OCI-LY1 (cell line): ENCODE measurements around the gene GATAD2A.
A peak's percentile ranks its signal among the peaks of the same experiment; 100 is the strongest.

Source experiments
- H2AFZ ChIP-seq: fragments of 200-600 bp; sonication (generic), shearing (Covaris generic); 2 replicates; pipeline ENCODE4 v1.6.0; 2014; ENCODE audit warnings: antibody characterized with exemption, mild to moderate bottlenecking, low read length
- H3F3A ChIP-seq: fragments of 200-600 bp; sonication (generic), shearing (Covaris generic); 2 replicates; pipeline ENCODE4 v1.6.0; 2014; ENCODE audit warnings: mild to moderate bottlenecking, antibody characterized with exemption, low read length, moderate library complexity; ENCODE audit not compliant: insufficient read depth
- H3K27ac ChIP-seq: fragments of 200-600 bp; sonication (generic); 2 replicates; pipeline ENCODE4 v1.5.1; 2014; ENCODE audit warnings: low read length, mixed run types, mild to moderate bottlenecking, low read depth; ENCODE audit not compliant: poor library complexity, severe bottlenecking
- H3K27me3 ChIP-seq: fragments of 200-600 bp; sonication (generic); 2 replicates; pipeline ENCODE4 v1.6.0; 2014; ENCODE audit warnings: antibody characterized with exemption, mild to moderate bottlenecking, low read length, moderate library complexity; ENCODE audit not compliant: insufficient read depth
- H3K36me3 ChIP-seq: fragments of 200-600 bp; sonication (generic); 2 replicates; pipeline ENCODE4 v1.6.1; 2014; ENCODE audit warnings: mild to moderate bottlenecking, antibody characterized with exemption, low read length, moderate library complexity, mixed read lengths; ENCODE audit not compliant: insufficient read depth
- H3K4me1 ChIP-seq: fragments of 200-600 bp; sonication (generic); 2 replicates; pipeline ENCODE4 v1.5.1; 2014; ENCODE audit warnings: mild to moderate bottlenecking, low read length, moderate library complexity; ENCODE audit not compliant: insufficient read depth, severe bottlenecking
- H3K4me2 ChIP-seq: fragments of 200-600 bp; sonication (generic), shearing (Covaris generic); 2 replicates; pipeline ENCODE4 v1.6.1; 2014; ENCODE audit warnings: low read length
- H3K4me3 ChIP-seq: fragments of 200-600 bp; sonication (generic); 2 replicates; pipeline ENCODE4 v1.5.1; 2014; ENCODE audit warnings: low read length, low read depth, mild to moderate bottlenecking, mixed read lengths; ENCODE audit not compliant: poor library complexity, severe bottlenecking
- H3K79me2 ChIP-seq: fragments of 200-600 bp; shearing (Covaris generic); 2 replicates; pipeline ENCODE4 v1.6.1; 2016; ENCODE audit warnings: mixed run types, low read length, mixed read lengths; ENCODE audit not compliant: insufficient read depth
- H3K9ac ChIP-seq: fragments of 200-600 bp; sonication (generic), shearing (Covaris generic); 2 replicates; pipeline ENCODE4 v1.6.1; 2014; ENCODE audit warnings: mild to moderate bottlenecking, low read length, mixed read lengths
- H3K9me2 ChIP-seq: fragments of 200-600 bp; sonication (generic), shearing (Covaris generic); 2 replicates; pipeline ENCODE4 v1.6.1; 2014; ENCODE audit warnings: low read depth, mild to moderate bottlenecking, low read length, mixed read lengths
- H3K9me3 ChIP-seq: fragments of 200-600 bp; shearing (Covaris generic); 2 replicates; pipeline ENCODE4 v1.6.1; 2014; ENCODE audit warnings: low read length, mixed read lengths
- H4K20me1 ChIP-seq: fragments of 200-600 bp; sonication (generic), shearing (Covaris generic); 2 replicates; pipeline ENCODE4 v1.6.0; 2016; ENCODE audit warnings: mild to moderate bottlenecking, low read length; ENCODE audit not compliant: insufficient read depth
- CTCF ChIP-seq: fragments of 200-600 bp; sonication (generic), shearing (Covaris generic); IDR thresholded peaks from 2 replicates; pipeline ENCODE4 v1.5.1; 2017; ENCODE audit warnings: mild to moderate bottlenecking, antibody characterized with exemption, low read length, moderate library complexity, mixed read lengths
- EZH2 ChIP-seq: fragments of 200-600 bp; sonication (generic), shearing (Covaris generic); IDR thresholded peaks from 2 replicates; pipeline ENCODE4 v1.8.0; 2017; ENCODE audit warnings: borderline replicate concordance, mixed run types, mild to moderate bottlenecking, antibody characterized with exemption, low read length, moderate library complexity, mixed read lengths

The GATAD2A gene

GRCh38 chr19:19403373-19403901, 2.0 kb upstream of the GATAD2A start:
- H3K79me2 ChIP-seq, result peaks cover 41% of the 10 kb centered on the region
- TF ChIP-seq EZH2 (no peak), CTCF (no peak)
- no peaks in the 10 kb centered on the region for H4K20me1 ChIP-seq
- H3K9ac ChIP-seq, result no peak overlapping the region
- no peak overlapping the region for H3K4me2 ChIP-seq
- peak overlapping the region; percentile 33 for H3K27ac ChIP-seq
- no peaks in the 10 kb centered on the region for H3K27me3 ChIP-seq
- peaks cover 44% of the 10 kb centered on the region for H3K4me1 ChIP-seq
- no peaks in the 10 kb centered on the region for H3K9me2 ChIP-seq
- no peaks in the 10 kb centered on the region for H3F3A ChIP-seq
- H3K4me3 ChIP-seq, result no peak overlapping the region
- H2AFZ ChIP-seq, result no peak overlapping the region
- no peaks in the 10 kb centered on the region for H3K9me3 ChIP-seq
- H3K36me3 ChIP-seq, result no peaks in the 10 kb centered on the region

GRCh38 chr19:19405971-19406877, 749 bp downstream of the GATAD2A start:
- peaks cover under 1% of the 10 kb centered on the region; the same call in 1 of the 2 replicates for H3K36me3 ChIP-seq
- H3K4me2 ChIP-seq, result peak overlapping the region; percentile 75
- H3K9me2 ChIP-seq, result no peaks in the 10 kb centered on the region
- no peaks in the 10 kb centered on the region for H3F3A ChIP-seq
- no peaks in the 10 kb centered on the region for H4K20me1 ChIP-seq
- no peaks in the 10 kb centered on the region for H3K9me3 ChIP-seq
- peak overlapping the region; percentile 67 for H3K9ac ChIP-seq
- peaks cover 53% of the 10 kb centered on the region for H3K79me2 ChIP-seq
- peak overlapping the region; percentile 69 for H3K27ac ChIP-seq
- TF ChIP-seq CTCF, result no peak
- no peak for TF ChIP-seq EZH2
- H3K4me1 ChIP-seq, result peaks cover 55% of the 10 kb centered on the region
- H2AFZ ChIP-seq, result no peak overlapping the region
- no peaks in the 10 kb centered on the region for H3K27me3 ChIP-seq
- H3K4me3 ChIP-seq, result peak overlapping the region; percentile 69

- TF ChIP-seq CTCF (peak; percentile 71), EZH2 (no peak)
- H2AFZ ChIP-seq, result no peak overlapping the region
- peaks cover 57% of the 10 kb centered on the region for H3K79me2 ChIP-seq
- H3K9me2 ChIP-seq, result no peaks in the 10 kb centered on the region
- no peaks in the 10 kb centered on the region for H3K9me3 ChIP-seq
- H3K4me3 ChIP-seq, result peak overlapping the region; percentile 69
- peaks cover 57% of the 10 kb centered on the region for H3K4me1 ChIP-seq
- H3K9ac ChIP-seq, result peak overlapping the region; percentile 67
- peaks cover 7% of the 10 kb centered on the region; the same call in 1 of the 2 replicates for H3K36me3 ChIP-seq
- H3K4me2 ChIP-seq, result peak overlapping the region; percentile 75
- no peaks in the 10 kb centered on the region for H4K20me1 ChIP-seq
- H3F3A ChIP-seq, result no peaks in the 10 kb centered on the region
- H3K27me3 ChIP-seq, result no peaks in the 10 kb centered on the region
- H3K27ac ChIP-seq, result peak overlapping the region; percentile 69
These were observed 1.6 kb downstream of the GATAD2A start for GRCh38 chr19:19406878-19407632.
